ENCODE measurements around the gene EIF3I. TPM values are rescaled to one million over a fixed set of nuclear protein-coding genes. Genes with fewer than 3 reads are reported as not detected.

The EIF3I gene
- total RNA-seq, 8 experiments from 2014 or later, result 174 to 366 (median 241) TPM

- Histone ChIP-seq H3K27ac (no peak overlapping the region), H3K4me1 (replicated peaks in 1 of 2) (no peaks in the 10 kb centered on the region), H3K4me3 (no peak overlapping the region)
- 15 to 100% (median 63%) methylated on average over 1 to 7 of the region's 7 CpGs for WGBS, 10 experiments
- peak in 3 of 8 experiments; percentile 50 to 86 (median 78) for ATAC-seq (replicated peaks in 6 of 8)
- in situ Hi-C loops (cut with MboI; ENCODE audit: low pct_unique_long_range_greater_than_20kb in 2 of 9, low sequenced_read_pairs in 9 of 9, unreplicated experiment in 9 of 9), result no loop called here
Measured at GRCh38 chr1:32266921-32267591, 44.8 kb downstream of the EIF3I start.

- no peak for ATAC-seq (replicated peaks in 6 of 8)
- Histone ChIP-seq H3K4me3 (no peak overlapping the region), H3K4me1 (replicated peaks in 1 of 2) (peaks cover 3 to 4% of the 10 kb centered on the region in 2 donors), H3K27ac (no peak overlapping the region)
- in situ Hi-C loops (cut with MboI; ENCODE audit: low pct_unique_long_range_greater_than_20kb in 2 of 9, low sequenced_read_pairs in 9 of 9, unreplicated experiment in 9 of 9), result no loop called here
Measured at GRCh38 chr1:32269744-32270143, 47.5 kb downstream of the EIF3I start.

GRCh38 chr1:32272557-32273390 is 50.6 kb downstream of the EIF3I start:
- peaks cover 3 to 4% of the 10 kb centered on the region in 2 donors for H3K4me1 ChIP-seq (replicated peaks in 1 of 2)
- in situ Hi-C loops (cut with MboI; ENCODE audit: low pct_unique_long_range_greater_than_20kb in 2 of 9, low sequenced_read_pairs in 9 of 9, unreplicated experiment in 9 of 9), result no loop called here
- WGBS, 10 experiments, result 60 to 70% methylated on average over 1 to 2 of the region's 7 CpGs; no CpG with 5 or more reads in 8 of the 10 experiments
- no peak overlapping the region for H3K27ac ChIP-seq
- no peak overlapping the region for H3K4me3 ChIP-seq
- ATAC-seq (replicated peaks in 6 of 8), result peak in 2 of 8 experiments; percentile 20 to 22

GRCh38 chr1:32273391-32274208 is 51.4 kb downstream of the EIF3I start:
- ATAC-seq (replicated peaks in 6 of 8), result peak in 6 of 8 experiments; percentile 16 to 57 (median 34)
- H3K4me3 ChIP-seq, result no peak overlapping the region
- H3K4me1 ChIP-seq (replicated peaks in 1 of 2), result peaks cover 3 to 4% of the 10 kb centered on the region in 2 donors
- in situ Hi-C loops (cut with MboI; ENCODE audit: low pct_unique_long_range_greater_than_20kb in 2 of 9, low sequenced_read_pairs in 9 of 9, unreplicated experiment in 9 of 9), result no loop called here
- WGBS, 10 experiments, result 29 to 64% (median 42%) methylated on average over 1 to 8 of the region's 10 CpGs; no CpG with 5 or more reads in 1 of the 10 experiments
- no peak overlapping the region for H3K27ac ChIP-seq

GRCh38 chr1:32274646-32275340 is 52.6 kb downstream of the EIF3I start:
- in situ Hi-C loops (cut with MboI; ENCODE audit: low pct_unique_long_range_greater_than_20kb in 2 of 9, low sequenced_read_pairs in 9 of 9, unreplicated experiment in 9 of 9), result no loop called here
- Histone ChIP-seq H3K4me1 (replicated peaks in 1 of 2) (peaks cover 3 to 4% of the 10 kb centered on the region in 2 donors), H3K4me3 (no peak overlapping the region), H3K27ac (no peak overlapping the region)
- WGBS, 10 experiments, result 40 to 84% (median 81%) methylated on average over 1 to 7 of the region's 31 CpGs; no CpG with 5 or more reads in 6 of the 10 experiments
- peak in 2 of 8 experiments; percentile 4 to 12 for ATAC-seq (replicated peaks in 6 of 8)

GRCh38 chr1:32275424-32275823 is 53.2 kb downstream of the EIF3I start:
- peak in 1 of 8 experiments; percentile 11 for ATAC-seq (replicated peaks in 6 of 8)
- no peak overlapping the region for H3K4me3 ChIP-seq
- whole genome bisulfite sequencing, 10 experiments, result 84 to 100% methylated on average over 1 to 5 of the region's 41 CpGs; no CpG with 5 or more reads in 8 of the 10 experiments
- H3K27ac ChIP-seq, result no peak overlapping the region
- in situ Hi-C loops (cut with MboI; ENCODE audit: low pct_unique_long_range_greater_than_20kb in 2 of 9, low sequenced_read_pairs in 9 of 9, unreplicated experiment in 9 of 9), result no loop called here
- peaks cover 3 to 4% of the 10 kb centered on the region in 2 donors for H3K4me1 ChIP-seq (replicated peaks in 1 of 2)

- WGBS, 10 experiments, result 17 to 98% (median 88%) methylated on average over 1 to 15 of the region's 30 CpGs; no CpG with 5 or more reads in 3 of the 10 experiments
- peaks cover 3 to 4% of the 10 kb centered on the region in 2 donors for H3K4me1 ChIP-seq (replicated peaks in 1 of 2)
- no peak overlapping the region for H3K27ac ChIP-seq
- H3K4me3 ChIP-seq, result no peak overlapping the region
- peak in 1 of 8 experiments; percentile 6 for ATAC-seq (replicated peaks in 6 of 8)
- in situ Hi-C loops (cut with MboI; ENCODE audit: low pct_unique_long_range_greater_than_20kb in 2 of 9, low sequenced_read_pairs in 9 of 9, unreplicated experiment in 9 of 9), result no loop called here
Measured at GRCh38 chr1:32276032-32276782, 54.0 kb downstream of the EIF3I start.

Other genes starting within 250 kb of the EIF3I start
- gene KHDRBS1, start 208.5 kb upstream of the EIF3I start, total RNA-seq, result 100 to 1,000 TPM in 6 of 8 experiments, 10 to 100 TPM in 2; 41.9 to 242 (median 141) TPM
- gene TMEM39B, start 149.5 kb upstream of the EIF3I start, total RNA-seq, result 10 to 100 TPM in 6 of 8 experiments, 1 to 10 TPM in 2; 6.2 to 25.8 (median 14.9) TPM
- gene KPNA6, start 114.4 kb upstream of the EIF3I start, total RNA-seq, result 10 to 100 TPM; 35.3 to 53.4 (median 40.7) TPM
- 10 to 100 TPM; 35.0 to 98.3 (median 60.4) TPM for gene TXLNA, start 42.7 kb upstream of the EIF3I start, total RNA-seq
- 10 to 100 TPM; 14.6 to 92.6 (median 53.7) TPM for gene CCDC28B, start 21.8 kb upstream of the EIF3I start, total RNA-seq
- 10 to 100 TPM in 1 of 8 experiments, 1 to 10 TPM in 6, under 1 TPM in 1; 0.97 to 13.7 (median 6.7) TPM for gene IQCC, start 16.7 kb upstream of the EIF3I start, total RNA-seq
- gene DCDC2B, start 13.3 kb upstream of the EIF3I start, total RNA-seq, result 1 to 10 TPM in 3 of 8 experiments, under 1 TPM in 5; 0.25 to 3.7 (median 0.98) TPM
- 10 to 100 TPM; 15.1 to 31.8 (median 25.6) TPM for gene TMEM234, start 54 bp upstream of the EIF3I start, total RNA-seq
- 10 to 100 TPM in 2 of 8 experiments, 1 to 10 TPM in 2, under 1 TPM in 3, not detected in 1; 0.49 to 12.0 (median 2.2) TPM for gene FAM167B, start 24.8 kb downstream of the EIF3I start, total RNA-seq
- gene LCK, start 28.9 kb downstream of the EIF3I start, total RNA-seq, result 1 to 10 TPM in 3 of 8 experiments, under 1 TPM in 1, not detected in 4; 0.63 to 1.4 (median 1.2) TPM
- 100 to 1,000 TPM in 2 of 8 experiments, 10 to 100 TPM in 6; 45.7 to 124 (median 77.0) TPM for gene HDAC1, start 69.7 kb downstream of the EIF3I start, total RNA-seq
- gene MARCKSL1, start 113.8 kb downstream of the EIF3I start, total RNA-seq, result 100 to 1,000 TPM in 7 of 8 experiments, 10 to 100 TPM in 1; 32.9 to 922 (median 250) TPM
- 1 to 10 TPM; 1.1 to 6.7 (median 4.3) TPM for gene FAM229A, start 140.1 kb downstream of the EIF3I start, total RNA-seq
- gene TSSK3, start 140.1 kb downstream of the EIF3I start, total RNA-seq, result 1 to 10 TPM in 7 of 8 experiments, under 1 TPM in 1; 0.92 to 6.9 (median 2.5) TPM
- gene BSDC1, start 172.0 kb downstream of the EIF3I start, total RNA-seq, result 100 to 1,000 TPM in 4 of 8 experiments, 10 to 100 TPM in 4; 60.0 to 135 (median 94.0) TPM
- 1 to 10 TPM in 5 of 8 experiments, under 1 TPM in 3; under 0.01 to 5.9 (median 2.8) TPM for gene ZBTB8B, start 242.7 kb downstream of the EIF3I start, total RNA-seq

All from motor neuron (in vitro differentiated cells).